Testis (tissue), 3 donors: ENCODE data around the gene SPTLC2. TPM values are rescaled to one million over a fixed set of nuclear protein-coding genes. Genes with fewer than 3 reads are reported as not detected.

ENCODE experiments used
- DNase-seq: peaks from one replicate; pipeline ENCODE4 v3.0.0-alpha.2; 2019
- H3K27ac ChIP-seq, 2 donors: fragments of 200-600 bp; sonication (generic); one replicate each; pipeline ENCODE4 v1.5.1; 2019
- H3K27me3 ChIP-seq: fragments of 200-600 bp; sonication (generic); one replicate; pipeline ENCODE4 v1.5.1; 2019
- H3K36me3 ChIP-seq: fragments of 200-600 bp; sonication (generic); one replicate; pipeline ENCODE4 v1.5.1; 2017; ENCODE audit warnings: low read depth; ENCODE audit errors: missing control alignments
- H3K4me1 ChIP-seq: fragments of 200-600 bp; sonication (generic); one replicate; pipeline ENCODE4 v1.5.1; 2019
- H3K4me3 ChIP-seq, 2 donors: fragments of 200-600 bp; sonication (generic); one replicate each; pipeline ENCODE4 v1.5.1; 2017 to 2019
- H3K9me3 ChIP-seq: fragments of 200-600 bp; sonication (generic); one replicate; pipeline ENCODE4 v1.5.1; 2017
- POLR2A ChIP-seq: fragments of 450-650 bp; IDR thresholded peaks from one replicate; pipeline ENCODE4 v1.6.1; 2017; ENCODE audit warnings: antibody characterized with exemption, mild to moderate bottlenecking, moderate library complexity
- WGBS, 2 donors: methylation state at CpG; one replicate each; pipeline ENCODE4 v1.1.5; 2018; 5-methylcytosine and 5-hydroxymethylcytosine counted together
- intact Hi-C: fragments of 100-400 bp; cut with DNase I; formaldehyde crosslinking; loops from one replicate; pipeline ENCODE4 v1.15.1; 2023; ENCODE audit warnings: low total_unique reads
- polyA plus RNA-seq: library from polyadenylated mRNA; stranded (reverse); fragments of 350-450 nt; fragmentation: Illumina TruSeq; extraction: RNeasy Lipid Tissue Mini Kit (QIAGEN cat#74804); gene quantifications from one replicate; pipeline ENCODE4 v1.2.3, GENCODE V29; 2014; ENCODE audit warnings: low read depth, low replicate concordance; ENCODE audit not compliant: insufficient read depth
- total RNA-seq, 2 donors: library from RNA; depleted of rRNA; stranded (reverse); fragments of >200 nt; gene quantifications; one replicate each; pipeline ENCODE4 v1.2.3, GENCODE V29; 2016
- TF ChIP-seq, protein P1 (sequence below), 3 experiments: fragments of 450-650 bp in 2 of 3; fragments of 200-600 bp in 1 of 3; sonication (generic) in 1 of 3; IDR thresholded peaks; one replicate each; pipeline ENCODE4 v1.5.1; 2016 to 2019; ENCODE audit warnings: antibody characterized with exemption in 3 of 3, mild to moderate bottlenecking in 2 of 3, moderate library complexity in 1 of 3

Gene SPTLC2
- total and polyA plus RNA-seq, 3 donors from 2014 or later, result 11.1 to 24.5 (median 21.5) TPM

DNA sequence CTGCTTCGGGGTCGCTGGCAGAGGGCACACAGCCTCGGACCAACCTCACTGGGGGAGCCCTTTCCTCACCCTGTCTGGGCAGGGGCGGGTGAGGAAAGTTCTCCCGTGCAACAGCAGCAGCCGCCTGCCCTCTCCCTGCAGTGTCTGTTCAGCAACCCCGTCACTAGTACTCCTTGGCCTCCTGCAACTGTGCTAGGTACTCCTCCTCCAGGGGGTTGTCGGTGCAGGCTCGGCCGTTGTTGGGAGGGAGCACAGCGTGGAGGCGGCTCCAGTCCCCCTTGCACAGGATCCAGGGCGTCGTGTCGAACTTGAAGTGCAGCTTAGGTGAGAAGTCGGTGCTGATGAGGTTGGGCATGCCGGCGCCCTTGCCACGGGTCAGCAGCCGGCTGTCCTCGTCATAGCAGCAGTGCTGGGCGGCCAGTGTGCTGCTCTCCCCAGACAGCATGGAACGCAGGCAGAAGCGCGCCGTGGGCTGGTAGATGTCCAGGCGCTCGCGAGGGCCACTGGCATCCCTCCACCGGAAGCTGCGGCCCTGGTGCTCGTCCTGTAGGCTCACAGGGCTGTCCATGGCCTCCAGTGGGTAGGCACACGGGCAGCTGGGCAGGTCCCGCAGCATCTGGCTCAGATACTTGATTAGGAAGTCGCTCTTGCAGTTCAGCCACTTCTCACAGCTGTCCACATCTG is 140.9 kb downstream of the SPTLC2 start:
- H3K9me3 ChIP-seq, result no peaks in the 10 kb centered on the region
- no peak for DNase-seq
- TF ChIP-seq POLR2A, result no peak
- TF ChIP-seq, protein P1, sequence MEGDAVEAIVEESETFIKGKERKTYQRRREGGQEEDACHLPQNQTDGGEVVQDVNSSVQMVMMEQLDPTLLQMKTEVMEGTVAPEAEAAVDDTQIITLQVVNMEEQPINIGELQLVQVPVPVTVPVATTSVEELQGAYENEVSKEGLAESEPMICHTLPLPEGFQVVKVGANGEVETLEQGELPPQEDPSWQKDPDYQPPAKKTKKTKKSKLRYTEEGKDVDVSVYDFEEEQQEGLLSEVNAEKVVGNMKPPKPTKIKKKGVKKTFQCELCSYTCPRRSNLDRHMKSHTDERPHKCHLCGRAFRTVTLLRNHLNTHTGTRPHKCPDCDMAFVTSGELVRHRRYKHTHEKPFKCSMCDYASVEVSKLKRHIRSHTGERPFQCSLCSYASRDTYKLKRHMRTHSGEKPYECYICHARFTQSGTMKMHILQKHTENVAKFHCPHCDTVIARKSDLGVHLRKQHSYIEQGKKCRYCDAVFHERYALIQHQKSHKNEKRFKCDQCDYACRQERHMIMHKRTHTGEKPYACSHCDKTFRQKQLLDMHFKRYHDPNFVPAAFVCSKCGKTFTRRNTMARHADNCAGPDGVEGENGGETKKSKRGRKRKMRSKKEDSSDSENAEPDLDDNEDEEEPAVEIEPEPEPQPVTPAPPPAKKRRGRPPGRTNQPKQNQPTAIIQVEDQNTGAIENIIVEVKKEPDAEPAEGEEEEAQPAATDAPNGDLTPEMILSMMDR (IDR thresholded peaks at IDR 0.05), result no peak
- whole genome bisulfite sequencing, 2 donors, result 89 to 90% methylated on average over 29 to 35 of the region's 35 CpGs
- intact Hi-C loops, result no loop called here
- no peaks in the 10 kb centered on the region for H3K4me1 ChIP-seq
- no peak overlapping the region for H3K4me3 ChIP-seq
- no peaks in the 10 kb centered on the region for H3K36me3 ChIP-seq
- no peaks in the 10 kb centered on the region for H3K27me3 ChIP-seq
- no peak overlapping the region for H3K27ac ChIP-seq

DNA sequence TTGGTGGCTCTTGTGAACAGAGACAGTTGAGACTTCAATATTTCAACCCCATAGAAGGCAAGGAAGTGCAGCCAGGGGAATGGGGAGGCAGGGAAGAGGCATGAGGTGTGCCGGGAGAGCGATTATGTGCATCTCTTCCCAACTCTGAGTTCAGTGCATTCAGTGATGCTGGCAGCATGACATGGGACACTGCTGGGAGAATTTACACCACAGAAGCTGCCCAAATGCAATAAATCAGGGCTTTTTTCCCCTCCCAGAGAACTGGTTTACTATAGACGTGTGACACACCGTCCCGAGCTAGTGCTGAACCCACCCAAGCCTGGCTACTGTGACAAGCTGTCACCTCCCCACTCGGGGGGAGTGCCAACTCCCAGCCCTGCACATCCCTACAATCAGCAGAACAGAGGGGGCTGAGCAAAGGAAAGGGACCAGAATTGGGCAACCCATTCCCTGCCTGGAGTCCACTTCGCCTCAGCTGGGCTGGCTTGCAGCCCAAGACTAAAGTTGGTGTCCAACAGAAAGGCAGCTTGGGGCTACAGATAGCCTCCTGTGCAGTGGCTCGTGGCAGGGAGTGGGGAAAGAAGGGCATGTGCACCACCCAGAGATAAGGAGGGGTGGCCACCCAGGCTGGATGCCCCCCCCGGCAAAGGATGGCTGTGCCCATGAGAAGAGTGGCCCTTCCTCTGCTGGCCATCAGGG is 141.8 kb downstream of the SPTLC2 start:
- no peak for DNase-seq
- WGBS, 2 donors, result 61 to 66% methylated on average over 7 to 9 of the region's 9 CpGs
- intact Hi-C loops, result no loop called here
- no peaks in the 10 kb centered on the region for H3K27me3 ChIP-seq
- H3K27ac ChIP-seq, result no peak overlapping the region
- no peaks in the 10 kb centered on the region for H3K4me1 ChIP-seq
- H3K36me3 ChIP-seq, result no peaks in the 10 kb centered on the region
- no peak overlapping the region for H3K4me3 ChIP-seq
- H3K9me3 ChIP-seq, result no peaks in the 10 kb centered on the region
- no peak for TF ChIP-seq POLR2A
- TF ChIP-seq, protein P1 (IDR thresholded peaks at IDR 0.05), result no peak

DNA sequence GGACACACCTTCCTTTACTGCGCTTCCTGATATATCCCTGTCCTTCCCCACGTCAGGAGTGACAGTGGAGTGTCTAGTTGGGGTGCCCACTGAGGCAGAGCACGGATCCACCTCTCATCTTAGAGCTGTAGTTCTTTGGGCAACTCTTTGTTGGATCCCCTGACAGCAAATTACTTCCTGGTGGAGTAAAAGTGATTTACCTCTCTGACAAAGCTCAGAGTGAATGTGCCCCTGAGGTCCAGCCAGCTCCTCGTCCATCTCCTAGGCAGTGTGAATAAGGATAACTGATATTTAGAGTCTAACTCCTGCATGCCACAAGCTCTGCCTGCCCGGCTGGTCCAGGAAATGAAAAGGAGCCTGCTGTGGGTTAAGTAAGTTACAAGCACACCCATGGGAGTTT is 142.5 kb downstream of the SPTLC2 start:
- Histone ChIP-seq H3K4me3 (no peak overlapping the region), H3K9me3 (no peaks in the 10 kb centered on the region), H3K4me1 (no peaks in the 10 kb centered on the region), H3K27me3 (no peaks in the 10 kb centered on the region), H3K36me3 (no peaks in the 10 kb centered on the region), H3K27ac (no peak overlapping the region)
- DNase-seq, result no peak
- WGBS, 2 donors, result 62 to 75% methylated on average over 5 of the region's 5 CpGs
- TF ChIP-seq, protein P1 (IDR thresholded peaks at IDR 0.05), result no peak
- TF ChIP-seq POLR2A, result no peak
- intact Hi-C loops, result no loop called here

DNA sequence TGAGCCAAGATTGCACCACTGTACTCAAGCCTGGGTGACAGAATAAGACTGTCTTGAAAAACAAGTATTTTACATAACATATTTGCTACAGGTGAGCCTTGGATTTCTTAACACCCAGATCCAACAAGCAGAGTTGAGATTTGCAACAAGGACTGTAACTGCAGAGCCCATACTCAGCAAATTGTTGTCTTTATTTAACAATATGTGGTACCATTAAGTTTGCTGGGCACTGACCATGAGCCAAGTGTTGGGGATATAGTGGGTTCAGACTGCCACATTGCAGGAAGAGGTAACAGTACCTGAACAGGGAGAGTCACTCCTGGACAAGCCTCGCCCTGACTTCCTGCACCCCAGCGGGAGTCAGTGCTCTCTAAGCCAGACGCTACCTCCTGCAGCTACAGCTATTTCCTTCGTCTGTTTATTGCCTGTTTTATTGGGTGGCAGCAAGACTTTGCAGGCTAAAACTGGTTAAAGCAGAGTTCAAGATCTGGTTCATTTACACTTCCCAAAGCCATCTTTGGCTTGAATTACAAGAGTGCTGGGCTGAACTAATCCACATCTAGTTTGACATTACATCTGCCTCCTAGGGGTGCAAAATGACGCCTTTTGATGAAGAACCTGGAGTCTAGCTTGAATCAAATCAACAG is 146.1 kb downstream of the SPTLC2 start:
- Histone ChIP-seq H3K36me3 (no peaks in the 10 kb centered on the region), H3K4me1 (no peaks in the 10 kb centered on the region), H3K27ac (no peak overlapping the region), H3K27me3 (no peaks in the 10 kb centered on the region), H3K9me3 (no peaks in the 10 kb centered on the region), H3K4me3 (no peak overlapping the region)
- intact Hi-C loops, result no loop called here
- DNase-seq, result no peak
- 77 to 88% methylated on average over 5 of the region's 5 CpGs for WGBS, 2 donors
- no peak for TF ChIP-seq POLR2A
- TF ChIP-seq, protein P1 (IDR thresholded peaks at IDR 0.05), result no peak
